Motor neuron (in vitro differentiated cells): Measurements from ENCODE around the gene RPH3AL. TPM values are rescaled to one million over a fixed set of nuclear protein-coding genes. Genes with fewer than 3 reads are reported as not detected.
A peak's percentile ranks its signal among the peaks of the same experiment; 100 is the strongest.

Experiments used
- ATAC-seq, 8 experiments: fragments of 200-7000 bp; cut with Tn5 transposase; replicated peaks in 6 of 8; 2 replicates each; pipeline ENCODE4 v1.8.0; 2021; ENCODE audit warnings: mild to moderate bottlenecking in 8 of 8, moderate library complexity in 8 of 8
- H3K27ac ChIP-seq, 2 donors: fragments of 250-450 bp; sonication (Bioruptor Pico); 2 replicates each; pipeline ENCODE4 v1.9.0; 2021; ENCODE audit warnings: antibody characterized with exemption in 2 of 2, mild to moderate bottlenecking in 2 of 2, moderate library complexity in 1 of 2
- H3K4me1 ChIP-seq, 2 donors: fragments of 250-450 bp; sonication (Bioruptor Pico); replicated peaks in 1 of 2; 2 replicates each; pipeline ENCODE4 v1.6.1; 2021; ENCODE audit warnings: antibody characterized with exemption in 2 of 2, mild to moderate bottlenecking in 2 of 2, moderate library complexity in 1 of 2
- H3K4me3 ChIP-seq, 5 donors: fragments of 250-450 bp; sonication (Bioruptor Pico); 2 replicates each; pipeline ENCODE4 v1.9.0; 2021; ENCODE audit warnings: antibody characterized with exemption in 5 of 5, mild to moderate bottlenecking in 5 of 5, moderate library complexity in 4 of 5
- WGBS, 10 experiments: fragments of 450-650 bp; shearing (Covaris generic); methylation state at CpG; one replicate each; pipeline ENCODE4 v1.0.0; 2022; 5-methylcytosine and 5-hydroxymethylcytosine counted together
- in situ Hi-C, 9 experiments: fragments of 400-800 bp; cut with MboI; loops; one replicate each; pipeline ENCODE4 v1.15.0; 2021; ENCODE audit warnings: low sequenced_read_pairs in 9 of 9, low pct_unique_long_range_greater_than_20kb in 2 of 9; ENCODE audit not compliant: unreplicated experiment in 9 of 9
- total RNA-seq, 8 experiments: library from RNA; unstranded; fragments of 300-600 nt; gene quantifications; 2 replicates each; pipeline versions ENCODE4 v1.2.3 to v1.2.4, GENCODE V29; 2022

RPH3AL gene
- total RNA-seq, 8 experiments from 2014 or later = 1.4 to 7.6 (median 3.0) TPM

GRCh38 chr17:311119-311782 lies 41.4 kb downstream of the RPH3AL start:
- WGBS, 10 experiments = 50 to 88% (median 70%) methylated on average over 1 to 15 of the region's 20 CpGs; no CpG with 5 or more reads in 1 of the 10 experiments
- in situ Hi-C loops = no loop called here
- Histone ChIP-seq H3K4me3 (no peak overlapping the region), H3K27ac (no peak overlapping the region), H3K4me1 (peaks cover 37 to 38% of the 10 kb centered on the region in 2 donors)
- peak in 1 of 8 experiments; percentile 11 for ATAC-seq

- H3K4me3 ChIP-seq = no peak overlapping the region
- in situ Hi-C loops = no loop called here
- H3K27ac ChIP-seq = peak overlapping the region; percentile 28 to 61
- 40 to 73% (median 62%) methylated on average over 1 to 5 of the region's 28 CpGs; no CpG with 5 or more reads in 2 of the 10 experiments for WGBS, 10 experiments
- peaks cover 42 to 47% of the 10 kb centered on the region in 2 donors for H3K4me1 ChIP-seq
- peak in 5 of 8 experiments; percentile 5 to 26 (median 14) for ATAC-seq
Observed at GRCh38 chr17:310111-311010, 42.2 kb downstream of the RPH3AL start.

GRCh38 chr17:309361-309888 lies 43.2 kb downstream of the RPH3AL start:
- Histone ChIP-seq H3K4me1 (peaks cover 49 to 54% of the 10 kb centered on the region in 2 donors), H3K27ac (peak overlapping the region in 1 of 2 donors; percentile 61)
- ATAC-seq = peak in 6 of 8 experiments; percentile 4 to 89 (median 21)

GRCh38 chr17:307741-308507 lies 44.7 kb downstream of the RPH3AL start:
- peak overlapping the region; percentile 71 to 80 for H3K27ac ChIP-seq
- ATAC-seq = peak in 2 of 8 experiments; percentile 20
- in situ Hi-C loops = no loop called here
- 0 to 83% (median 44%) methylated on average over 1 to 7 of the region's 22 CpGs; no CpG with 5 or more reads in 1 of the 10 experiments for WGBS, 10 experiments
- H3K4me1 ChIP-seq = peaks cover 56 to 61% of the 10 kb centered on the region in 2 donors
- no peak overlapping the region for H3K4me3 ChIP-seq

More at GRCh38 chr17:309361-309888, 43.2 kb downstream of the RPH3AL start:
- WGBS, 10 experiments = 100% methylated on average over 2 of the region's 12 CpGs; no CpG with 5 or more reads in 9 of the 10 experiments
- H3K4me3 ChIP-seq = no peak overlapping the region
- in situ Hi-C loops = no loop called here

GRCh38 chr17:307295-307691 lies 45.3 kb downstream of the RPH3AL start:
- H3K4me1 ChIP-seq = peaks cover 63 to 66% of the 10 kb centered on the region in 2 donors
- ATAC-seq = no peak

GRCh38 chr17:306536-307294 lies 45.9 kb downstream of the RPH3AL start:
- H3K27ac ChIP-seq = no peak overlapping the region
- H3K4me3 ChIP-seq = no peak overlapping the region
- no peak for ATAC-seq
- WGBS, 10 experiments = 56 to 100% (median 90%) methylated on average over 1 to 3 of the region's 26 CpGs; no CpG with 5 or more reads in 7 of the 10 experiments
- H3K4me1 ChIP-seq = peaks cover 68 to 70% of the 10 kb centered on the region in 2 donors
- in situ Hi-C loops = no loop called here

More at GRCh38 chr17:307295-307691, 45.3 kb downstream of the RPH3AL start:
- in situ Hi-C loops = no loop called here
- H3K27ac ChIP-seq = peak overlapping the region; percentile 71 to 80
- H3K4me3 ChIP-seq = no peak overlapping the region
- WGBS, 10 experiments = 0 to 80% methylated on average over 1 of the region's 16 CpGs; no CpG with 5 or more reads in 8 of the 10 experiments

GRCh38 chr17:306116-306515 lies 46.5 kb downstream of the RPH3AL start:
- WGBS, 10 experiments = 58 to 92% (median 90%) methylated on average over 2 to 3 of the region's 16 CpGs; no CpG with 5 or more reads in 7 of the 10 experiments
- no peak for ATAC-seq
- Histone ChIP-seq H3K27ac (peak overlapping the region in 1 of 2 donors; percentile 20), H3K4me3 (no peak overlapping the region), H3K4me1 (peaks cover 71 to 75% of the 10 kb centered on the region in 2 donors)
- in situ Hi-C loops = no loop called here

GRCh38 chr17:305090-305976 lies 47.3 kb downstream of the RPH3AL start:
- ATAC-seq = peak in 5 of 8 experiments; percentile 20 to 49 (median 41)
- no peak overlapping the region for H3K4me3 ChIP-seq
- in situ Hi-C loops = no loop called here
- H3K27ac ChIP-seq = peak overlapping the region in 1 of 2 donors; percentile 24
- 40 to 100% (median 64%) methylated on average over 1 to 3 of the region's 28 CpGs; no CpG with 5 or more reads in 7 of the 10 experiments for WGBS, 10 experiments
- H3K4me1 ChIP-seq = peaks cover 63 to 67% of the 10 kb centered on the region in 2 donors

GRCh38 chr17:304461-304860 lies 48.1 kb downstream of the RPH3AL start:
- peak overlapping the region; percentile 49 to 86 for H3K27ac ChIP-seq
- peak overlapping the region in 2 of 5 donors; percentile 17 to 19 for H3K4me3 ChIP-seq
- in situ Hi-C loops = no loop called here
- peaks cover 56 to 62% of the 10 kb centered on the region in 2 donors for H3K4me1 ChIP-seq
- peak; percentile 31 to 80 (median 61) for ATAC-seq
- WGBS, 10 experiments = 6 to 43% (median 35%) methylated on average over 2 to 6 of the region's 10 CpGs; no CpG with 5 or more reads in 5 of the 10 experiments

- Histone ChIP-seq H3K27ac (peak overlapping the region in 1 of 2 donors; percentile 64), H3K4me1 (peaks cover 59 to 65% of the 10 kb centered on the region in 2 donors), H3K4me3 (no peak overlapping the region)
- no peak for ATAC-seq
- 39 to 93% (median 59%) methylated on average over 1 to 3 of the region's 9 CpGs; no CpG with 5 or more reads in 6 of the 10 experiments for WGBS, 10 experiments
- in situ Hi-C loops = no loop called here
Observed at GRCh38 chr17:303168-303567, 49.4 kb downstream of the RPH3AL start.

GRCh38 chr17:302300-302698 lies 50.3 kb downstream of the RPH3AL start:
- H3K4me1 ChIP-seq = peaks cover 59 to 65% of the 10 kb centered on the region in 2 donors
- peak overlapping the region; percentile 64 to 79 for H3K27ac ChIP-seq
- in situ Hi-C loops = no loop called here
- WGBS, 10 experiments = 0 to 79% (median 68%) methylated on average over 1 to 12 of the region's 24 CpGs; no CpG with 5 or more reads in 6 of the 10 experiments
- H3K4me3 ChIP-seq = no peak overlapping the region
- ATAC-seq = no peak
